DMS 273 treated with DMSO at 0.1 percent for 48 hours (cell line): ENCODE results near the gene GDAP1L1.
A peak's percentile ranks its signal among the peaks of the same experiment; 100 is the strongest.

Experiments
- DNase-seq: peaks from one replicate; lab custom pipeline; 2025; lab: John Stamatoyannopoulos, UW

Gene GDAP1L1

GRCh38 chr20:44247131-44247571 lies at the start of gene GDAP1L1:
TSS of gene GDAP1L1 (plus strand) at chr20:44247308. CDS start at chr20:44247335, 27 bp downstream.
- DNase-seq, result no peak

GRCh38 chr20:44198872-44199271 lies 48.2 kb upstream of the GDAP1L1 start:
- no peak for DNase-seq

DNA sequence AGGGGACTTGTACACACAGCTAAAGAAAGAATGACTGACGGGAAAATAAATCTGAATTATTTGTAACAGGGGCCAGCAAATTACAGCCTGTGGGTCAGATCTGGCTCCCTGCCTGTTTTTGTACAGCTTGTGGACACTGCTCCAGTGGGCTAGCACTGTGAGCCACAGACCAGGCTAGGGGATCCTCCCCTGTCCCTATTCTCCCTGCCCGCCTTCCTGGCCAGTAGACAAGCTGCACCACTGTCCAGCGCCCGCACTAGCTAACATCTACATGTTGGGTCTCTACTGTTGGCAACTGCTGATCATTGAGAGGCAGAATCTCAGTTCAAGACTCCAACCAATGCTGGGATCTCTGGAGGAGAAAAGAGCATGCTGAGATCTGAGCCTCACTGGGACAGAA lies 47.2 kb upstream of the GDAP1L1 start:
- no peak for DNase-seq

GRCh38 chr20:44200371-44200770 lies 46.7 kb upstream of the GDAP1L1 start:
- DNase-seq, result no peak

DNA sequence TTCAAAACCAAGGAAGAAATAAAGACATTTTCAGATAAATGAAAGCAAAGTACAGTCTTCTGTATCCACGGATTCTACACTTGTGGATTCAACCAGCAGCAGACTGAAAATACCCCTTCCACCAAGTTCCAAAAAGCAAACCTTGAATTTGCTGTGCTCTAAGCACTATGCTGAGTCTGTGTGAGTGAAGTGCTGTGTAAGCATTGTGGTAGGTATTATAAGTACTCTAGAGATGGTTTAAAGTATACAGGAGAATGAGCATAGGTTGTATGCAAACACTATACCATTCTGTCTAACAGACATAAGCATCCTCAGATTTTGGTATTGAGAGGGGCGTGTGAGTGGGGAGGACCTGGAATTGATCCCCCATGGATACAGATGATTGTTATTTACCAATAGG lies 46.1 kb upstream of the GDAP1L1 start:
- no peak for DNase-seq

DNA sequence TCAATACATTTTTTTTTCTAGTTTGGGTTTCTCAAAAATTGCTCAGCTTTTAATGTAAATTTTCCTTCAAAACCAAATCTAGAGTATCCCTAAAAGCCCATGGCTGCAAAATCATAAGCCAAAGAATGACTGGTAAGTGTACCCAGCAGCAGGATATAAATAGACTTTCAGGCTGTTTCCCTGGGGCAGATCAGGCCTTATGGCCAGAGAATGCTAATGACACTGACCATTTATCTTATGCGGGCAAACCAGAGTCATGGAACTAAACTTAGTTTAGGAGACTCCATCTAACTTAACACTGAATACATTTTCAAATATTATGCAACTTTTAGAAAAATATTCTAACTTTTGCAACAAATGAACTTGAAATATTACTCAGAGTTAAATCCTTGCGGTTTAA lies 43.9 kb upstream of the GDAP1L1 start:
- no peak for DNase-seq

DNA sequence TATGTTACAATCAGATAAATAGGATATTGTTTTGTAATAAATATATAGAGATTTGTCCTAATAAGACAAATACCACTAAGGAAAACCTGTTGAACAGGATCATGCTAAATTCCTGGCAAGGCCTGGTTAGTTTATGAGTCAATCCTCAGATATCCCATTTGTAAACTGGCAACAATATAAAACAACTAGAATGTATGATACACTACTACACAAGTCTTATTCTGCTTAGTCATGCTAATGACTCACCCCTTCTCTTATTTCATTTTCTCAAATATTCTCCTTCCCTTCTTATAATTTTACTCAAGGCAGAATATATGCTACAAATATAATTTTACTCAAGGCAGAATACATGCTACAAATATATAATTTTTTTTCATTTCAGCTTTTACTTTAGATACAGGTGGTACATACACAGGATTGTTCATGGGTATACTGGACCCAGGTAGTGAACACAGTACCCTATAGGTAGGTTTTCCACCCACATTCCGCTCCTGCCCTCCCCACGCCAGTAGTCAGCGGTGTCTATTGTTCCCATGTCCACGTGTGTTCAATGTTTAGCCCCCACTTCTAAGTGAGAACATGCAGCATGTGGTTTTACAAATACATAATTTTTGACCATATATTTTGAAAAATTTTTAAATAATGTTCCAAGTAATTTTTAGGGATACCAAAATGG lies 42.8 kb upstream of the GDAP1L1 start:
- no peak for DNase-seq

DNA sequence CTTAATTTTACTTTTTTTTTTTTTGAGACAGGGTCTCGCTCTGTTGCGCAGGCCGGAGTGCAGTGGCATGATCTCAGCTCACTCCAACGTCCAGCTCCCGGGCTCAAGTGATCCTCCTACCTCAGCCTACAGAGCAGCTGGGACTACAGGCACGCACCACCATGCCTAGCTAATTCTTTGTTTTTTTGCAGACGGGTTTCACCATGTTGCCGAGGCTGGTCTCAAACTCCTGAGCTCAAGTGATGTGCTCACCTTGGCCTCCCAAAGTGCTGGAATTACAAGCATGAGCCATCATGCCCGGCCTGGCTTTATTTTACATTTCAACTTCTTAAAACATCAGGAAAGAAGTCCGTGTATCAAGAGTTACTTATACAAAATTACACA lies 42.3 kb upstream of the GDAP1L1 start:
- DNase-seq, result no peak

- no peak for DNase-seq
Observed at GRCh38 chr20:44206132-44206531, 41.0 kb upstream of the GDAP1L1 start.

GRCh38 chr20:44207126-44207723 lies 39.9 kb upstream of the GDAP1L1 start:
- DNase-seq, result no peak

GRCh38 chr20:44208165-44208564 lies 38.9 kb upstream of the GDAP1L1 start:
- no peak for DNase-seq

- DNase-seq, result no peak
Observed at GRCh38 chr20:44208770-44209169, 38.3 kb upstream of the GDAP1L1 start.

DNA sequence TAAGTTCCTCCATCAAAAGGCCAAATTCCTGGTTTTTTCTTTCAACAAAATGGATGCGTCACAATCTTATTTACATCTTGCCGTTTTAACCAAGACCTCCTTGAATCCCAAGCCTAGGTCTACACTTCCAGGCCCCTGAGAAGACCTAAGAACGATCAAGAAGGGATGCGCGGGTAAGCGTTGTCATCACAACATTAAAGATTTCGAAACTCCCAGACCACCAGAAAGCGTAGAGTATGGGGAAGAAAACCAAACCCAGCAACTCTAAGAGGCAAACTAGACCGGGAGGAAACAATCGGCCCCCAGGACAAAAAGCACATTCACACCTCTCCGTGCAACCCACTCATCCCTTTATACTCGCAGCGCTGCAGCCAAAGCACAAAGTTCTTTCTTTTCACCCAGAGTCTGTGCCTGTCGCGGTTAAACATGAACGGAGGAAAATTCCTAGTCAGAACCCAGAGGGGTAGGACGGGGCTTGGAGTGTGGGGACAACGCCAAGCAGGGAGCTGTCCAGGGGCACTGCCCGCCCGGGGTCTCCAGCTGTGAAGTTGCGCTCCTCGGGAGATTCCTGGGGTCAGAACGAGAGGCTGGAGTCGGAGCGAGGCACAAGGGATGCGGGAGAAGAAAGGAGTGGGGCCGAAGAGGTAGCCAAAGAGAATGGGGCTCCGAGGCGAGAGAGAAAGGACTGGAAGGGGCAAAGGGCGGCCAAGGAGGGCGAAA lies 37.3 kb upstream of the GDAP1L1 start:
- no peak for DNase-seq

DNA sequence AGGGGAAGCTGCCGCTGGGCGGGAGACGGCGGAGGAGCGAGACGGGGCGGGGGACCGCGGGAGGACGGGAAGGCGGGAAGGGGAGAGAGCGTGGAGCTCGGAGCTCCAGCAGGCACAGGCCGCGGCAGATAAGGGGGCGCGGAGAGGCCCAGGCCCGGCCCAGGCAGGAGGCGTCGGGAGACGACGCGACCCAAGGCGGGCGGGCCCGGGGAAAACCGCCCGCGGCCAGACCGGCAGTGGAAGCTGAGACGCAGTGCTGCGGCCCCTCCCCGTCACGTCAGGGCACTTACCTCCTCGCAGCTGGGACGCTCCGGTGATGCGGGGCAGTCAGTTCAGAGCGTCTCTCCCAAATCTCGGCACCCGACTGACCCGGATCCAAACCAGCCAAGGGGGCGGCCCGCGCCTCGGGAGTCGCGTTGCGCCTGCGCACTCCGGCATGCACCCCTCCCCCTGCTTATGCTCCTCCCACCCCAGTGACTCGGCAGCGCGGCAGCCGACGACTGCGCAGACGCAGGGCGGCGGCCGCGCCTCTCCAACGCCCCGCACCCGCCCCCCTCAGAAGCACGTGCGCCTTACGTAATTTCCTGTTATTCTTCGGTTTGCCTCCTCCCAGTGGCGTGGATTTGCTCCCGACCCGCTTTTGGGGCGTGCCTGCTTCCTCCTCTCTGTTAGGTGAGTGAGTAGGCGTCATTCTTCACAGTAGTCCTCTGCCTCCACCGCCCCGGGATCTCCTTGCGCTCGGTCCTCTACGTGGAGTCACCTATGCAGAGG lies 36.5 kb upstream of the GDAP1L1 start, which contains the start of gene OSER1:
Gene OSER1, minus strand, starts transcription at position 366 of the 771 bp plus-strand sequence. CDS start 3,814 bp downstream, outside the sequence.
- peak; percentile 95 for DNase-seq

DNA sequence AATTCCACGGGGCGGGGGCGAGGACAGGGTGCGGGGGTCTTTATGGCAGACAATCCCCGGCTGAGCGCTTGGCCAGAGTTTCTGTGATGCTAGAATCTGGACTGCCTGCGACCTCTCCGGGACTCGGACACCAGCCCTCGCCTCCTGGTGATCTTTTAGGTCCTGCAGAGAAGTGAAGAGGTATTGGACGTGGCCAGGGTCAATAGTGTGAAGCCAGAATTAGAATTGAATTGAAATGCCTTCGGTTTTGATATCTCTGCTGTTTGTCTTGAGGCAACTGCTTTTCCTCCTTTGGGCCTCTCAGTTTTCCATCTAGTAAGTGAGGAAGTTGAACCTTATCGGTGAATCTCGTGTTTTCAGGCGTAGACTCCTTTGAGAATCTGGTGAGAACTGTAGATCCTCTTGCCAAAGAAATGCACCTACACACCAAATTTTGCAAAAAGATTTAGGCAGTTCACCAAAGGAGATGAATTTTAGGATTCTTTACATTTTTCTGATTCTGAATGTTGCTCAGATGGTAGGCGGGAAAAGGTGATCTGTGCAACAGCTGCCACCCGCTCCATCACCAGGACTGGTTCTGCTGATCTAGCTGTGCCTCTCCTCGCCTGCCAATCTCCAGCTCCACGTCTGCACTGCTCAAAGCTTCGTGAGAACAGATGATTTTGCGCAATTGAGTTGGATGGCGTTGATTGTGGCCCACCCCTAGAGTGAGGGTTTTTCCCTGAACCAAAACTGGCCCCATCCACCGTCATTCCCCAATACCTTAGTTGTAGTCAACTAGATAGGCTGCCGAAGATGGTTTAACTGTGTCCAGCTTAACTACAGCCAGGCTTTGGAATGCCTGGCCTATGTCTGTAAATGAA lies 35.7 kb upstream of the GDAP1L1 start:
- DNase-seq, result no peak

GRCh38 chr20:44212792-44213191 lies 34.3 kb upstream of the GDAP1L1 start:
- no peak for DNase-seq

DNA sequence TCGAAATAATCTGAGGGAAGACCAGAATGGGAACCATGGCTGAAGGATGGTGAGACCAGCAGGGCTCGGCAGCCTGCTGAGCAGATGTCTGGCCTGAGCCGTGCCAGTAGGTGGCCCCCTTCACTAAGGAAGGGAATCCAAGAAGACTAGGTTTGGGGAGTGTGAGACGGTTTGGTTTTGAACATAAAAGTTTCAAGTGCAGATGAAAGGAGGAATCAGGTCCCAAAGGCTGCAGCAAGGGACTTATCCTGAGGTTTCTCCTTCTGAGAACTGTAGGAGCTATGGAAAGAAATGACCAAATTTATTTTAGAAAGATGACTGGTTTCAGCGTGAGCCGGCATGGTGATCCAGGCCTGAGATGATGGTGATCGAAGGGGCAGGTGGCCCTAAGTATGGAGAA lies 32.0 kb upstream of the GDAP1L1 start:
- no peak for DNase-seq

DNA sequence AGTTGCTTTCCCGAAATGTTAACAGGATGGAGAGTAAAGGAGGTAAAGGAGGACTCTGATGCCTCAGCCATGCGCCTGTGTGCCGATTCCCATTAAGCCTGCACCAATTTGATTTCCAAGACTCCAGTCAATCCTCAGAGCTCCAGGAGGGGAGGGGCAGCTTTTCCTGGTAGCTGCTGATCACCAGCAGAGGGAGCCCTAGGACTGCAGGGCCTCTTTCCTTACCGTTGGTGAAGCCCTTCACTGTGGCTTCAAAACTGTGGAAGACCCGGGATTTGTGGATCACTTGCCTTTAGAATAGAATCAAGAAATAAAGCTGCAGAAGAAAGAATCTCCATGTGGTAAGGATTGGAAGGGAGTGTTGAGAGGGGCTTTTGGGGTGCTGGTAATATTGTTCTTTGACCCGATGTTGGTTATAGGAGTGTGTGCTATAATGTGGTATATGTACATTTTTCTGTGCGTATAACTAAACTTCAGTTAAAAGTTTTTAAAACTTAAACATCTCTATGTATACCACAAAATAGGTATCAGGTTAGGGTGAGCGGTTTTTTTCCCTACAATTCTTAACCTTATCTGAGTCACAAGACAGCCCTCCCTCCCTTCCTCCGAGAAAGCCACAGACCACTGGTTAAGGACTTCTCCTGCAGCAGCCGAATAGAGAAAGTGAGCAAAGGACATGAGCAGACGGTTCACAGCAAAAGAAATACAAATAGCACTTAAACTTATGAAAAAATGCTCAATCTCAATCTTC lies 29.6 kb upstream of the GDAP1L1 start:
- peak; percentile 31 for DNase-seq

DNA sequence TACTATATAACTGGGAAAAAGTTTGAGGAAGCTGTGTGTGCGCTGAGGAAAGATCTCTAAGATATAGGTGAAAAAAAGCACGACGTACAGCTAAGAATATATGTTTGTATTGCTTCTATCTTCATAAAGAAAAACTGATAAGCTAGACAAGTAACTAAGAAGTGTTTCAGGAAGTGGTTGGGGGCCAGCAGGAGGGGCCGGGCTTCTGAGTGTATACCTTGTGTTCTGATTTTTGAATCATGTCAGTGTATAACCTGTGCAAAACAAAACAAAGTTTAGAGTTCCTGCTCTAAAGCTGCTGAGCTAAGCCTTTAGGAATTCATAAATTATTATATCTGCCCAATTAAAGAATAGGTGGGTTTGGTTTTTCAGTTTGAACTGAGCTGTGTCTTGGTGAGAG lies 28.7 kb upstream of the GDAP1L1 start:
- no peak for DNase-seq

DNA sequence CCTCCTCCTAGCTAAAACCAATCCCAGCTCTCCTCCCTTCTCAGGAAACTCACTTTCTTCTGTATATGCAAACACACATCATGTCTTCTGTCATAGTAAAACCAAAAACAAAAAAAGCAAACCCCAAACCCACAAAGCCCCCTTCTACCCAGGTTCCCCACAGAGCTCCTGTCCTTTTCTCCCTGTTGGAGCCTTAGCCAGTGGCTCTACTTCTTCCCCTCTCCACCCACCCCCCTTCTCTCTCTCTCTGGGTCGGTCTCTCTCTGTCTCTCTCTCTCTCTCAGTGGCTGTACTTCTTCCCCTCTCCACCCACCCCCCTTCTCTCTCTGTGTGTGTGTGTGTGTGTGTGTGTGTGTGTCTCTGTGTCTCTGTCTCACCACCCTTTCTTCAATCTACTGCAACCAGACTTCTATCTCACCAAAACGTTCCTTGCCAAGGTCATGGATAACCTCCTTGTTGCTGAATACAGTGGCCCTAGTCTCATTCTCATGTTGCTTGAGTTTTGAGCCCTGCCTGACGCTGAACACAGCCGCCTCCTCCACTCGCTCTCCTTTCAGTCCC lies 27.9 kb upstream of the GDAP1L1 start:
- no peak for DNase-seq
